C4-2B (cell line): Measurements from ENCODE around the gene UBAP1L.

Experiments
- CTCF ChIP-seq: fragments of 450-650 bp; conservative IDR thresholded peaks from 2 replicates; pipeline ENCODE4 v1.5.1; 2017; ENCODE audit warnings: mild to moderate bottlenecking
- ZFX ChIP-seq: fragments of 450-650 bp; IDR thresholded peaks from 2 replicates; pipeline ENCODE4 v1.6.1; 2017

GRCh38 chr15:65051266-65051665, 63.7 kb downstream of the UBAP1L start:
- TF ChIP-seq CTCF (no peak), ZFX (no peak)
